Thoracic aorta (tissue), 2 donors: ENCODE results near the gene BICDL2. TPM values are rescaled to one million over a fixed set of nuclear protein-coding genes. Genes with fewer than 3 reads are reported as not detected.

Experiments
- ATAC-seq: fragments of 150-250 bp; one replicate; pipeline ENCODE4 v1.8.0; 2017; ENCODE audit warnings: low read depth; ENCODE audit not compliant: insufficient number of reproducible peaks, low FRiP score
- DNase-seq: peaks from one replicate; pipeline ENCODE4 v3.0.0-alpha.2; 2020; ENCODE audit warnings: low spot score
- H3K27ac ChIP-seq, 2 donors: fragments of 200-600 bp; sonication (generic); 1 replicate in 1 of 2; 2 replicates in 1 of 2; pipeline ENCODE4 v1.5.1; 2016; ENCODE audit warnings: mild to moderate bottlenecking in 2 of 2, moderate library complexity in 2 of 2
- H3K27me3 ChIP-seq: fragments of 200-600 bp; sonication (generic); replicated peaks from 2 replicates; pipeline ENCODE4 v1.6.0; 2016; ENCODE audit warnings: mild to moderate bottlenecking; ENCODE audit not compliant: insufficient read depth
- H3K36me3 ChIP-seq: fragments of 200-600 bp; sonication (generic); one replicate; pipeline ENCODE4 v1.5.1; 2016
- H3K4me1 ChIP-seq, 2 donors: fragments of 200-600 bp; sonication (generic); 1 replicate in 1 of 2; 2 replicates in 1 of 2; pipeline versions ENCODE4 v1.5.1 to v1.6.0; 2016; ENCODE audit warnings: low read depth in 2 of 2, mild to moderate bottlenecking in 1 of 2; ENCODE audit not compliant: control insufficient read depth in 1 of 2
- H3K4me3 ChIP-seq: fragments of 200-600 bp; sonication (generic); 2 replicates; pipeline ENCODE4 v1.5.1; 2016; ENCODE audit warnings: mild to moderate bottlenecking
- H3K9me3 ChIP-seq: fragments of 200-600 bp; sonication (generic); 2 replicates; pipeline ENCODE4 v1.5.1; 2016
- total RNA-seq, 2 donors: library from RNA; depleted of rRNA; stranded (reverse); fragments of >200 nt; gene quantifications; one replicate each; pipeline versions ENCODE4 v1.1.0 to v1.2.3, GENCODE V29; 2016
- TF ChIP-seq, protein P1 (sequence below): fragments of 200-600 bp; sonication (generic); IDR thresholded peaks from one replicate; pipeline ENCODE4 v1.5.1; 2019; ENCODE audit warnings: antibody characterized with exemption

The BICDL2 gene
- total RNA-seq, 2 donors from 2014 or later = 1.1 TPM; not detected in 1

DNA sequence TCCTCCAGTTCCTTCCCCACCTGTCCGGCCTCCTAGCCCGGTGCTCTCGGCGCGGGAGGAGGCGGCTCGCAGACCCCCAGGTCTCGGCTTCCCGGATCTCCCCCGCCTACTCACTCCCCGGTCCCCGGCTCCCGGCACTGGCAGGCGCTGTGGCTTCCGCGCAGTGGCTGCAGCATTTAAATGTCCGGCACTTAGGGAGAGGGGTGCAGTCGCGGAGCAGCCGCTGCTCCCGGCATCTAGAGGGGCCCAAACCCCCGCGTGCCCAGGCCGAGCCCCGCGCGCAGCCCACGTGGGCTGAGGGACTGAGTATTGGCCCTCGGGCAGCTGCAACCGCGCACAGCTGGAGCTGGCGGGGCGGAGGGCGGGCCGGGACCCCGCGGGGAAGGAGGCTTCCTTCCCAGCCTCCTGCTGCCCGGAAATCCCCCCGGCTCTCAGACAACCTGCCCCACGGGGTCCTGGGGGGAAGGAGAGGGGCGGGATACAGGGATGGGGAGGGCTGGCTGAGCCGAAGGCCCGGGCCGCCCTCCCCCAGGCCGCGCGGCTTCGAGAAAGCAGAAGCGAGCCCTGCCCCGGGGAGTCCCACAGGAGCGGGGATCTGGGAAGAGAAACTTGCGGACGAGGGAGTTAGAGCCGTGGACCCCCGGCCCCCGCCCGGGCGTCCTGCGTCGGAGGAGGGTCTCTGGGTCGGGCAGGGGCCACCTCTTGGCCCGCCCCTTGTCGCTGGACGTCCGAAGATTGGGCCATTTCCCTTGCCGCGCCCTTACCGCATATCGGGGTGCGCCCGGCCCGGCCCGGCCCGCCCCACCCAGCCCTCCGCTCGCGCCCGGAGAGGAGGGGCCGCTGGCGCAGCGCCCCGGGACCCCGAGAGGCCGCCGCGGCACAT is 9.3 kb upstream of the BICDL2 start, which contains the start of gene MMP25:
MMP25 (plus strand) TSS at position 804 of the 883 bp plus-strand sequence. CDS start 357 bp downstream, outside the sequence.
- Histone ChIP-seq H3K4me1 (peaks cover 15 to 17% of the 10 kb centered on the region in 2 donors), H3K36me3 (no peaks in the 10 kb centered on the region), H3K27ac (no peak within 1 kb of the TSS), H3K4me3 (peak within 1 kb of the TSS; percentile 76), H3K27me3 (peaks cover 23% of the 10 kb centered on the region), H3K9me3 (no peaks in the 10 kb centered on the region)
- TF ChIP-seq, protein P1, sequence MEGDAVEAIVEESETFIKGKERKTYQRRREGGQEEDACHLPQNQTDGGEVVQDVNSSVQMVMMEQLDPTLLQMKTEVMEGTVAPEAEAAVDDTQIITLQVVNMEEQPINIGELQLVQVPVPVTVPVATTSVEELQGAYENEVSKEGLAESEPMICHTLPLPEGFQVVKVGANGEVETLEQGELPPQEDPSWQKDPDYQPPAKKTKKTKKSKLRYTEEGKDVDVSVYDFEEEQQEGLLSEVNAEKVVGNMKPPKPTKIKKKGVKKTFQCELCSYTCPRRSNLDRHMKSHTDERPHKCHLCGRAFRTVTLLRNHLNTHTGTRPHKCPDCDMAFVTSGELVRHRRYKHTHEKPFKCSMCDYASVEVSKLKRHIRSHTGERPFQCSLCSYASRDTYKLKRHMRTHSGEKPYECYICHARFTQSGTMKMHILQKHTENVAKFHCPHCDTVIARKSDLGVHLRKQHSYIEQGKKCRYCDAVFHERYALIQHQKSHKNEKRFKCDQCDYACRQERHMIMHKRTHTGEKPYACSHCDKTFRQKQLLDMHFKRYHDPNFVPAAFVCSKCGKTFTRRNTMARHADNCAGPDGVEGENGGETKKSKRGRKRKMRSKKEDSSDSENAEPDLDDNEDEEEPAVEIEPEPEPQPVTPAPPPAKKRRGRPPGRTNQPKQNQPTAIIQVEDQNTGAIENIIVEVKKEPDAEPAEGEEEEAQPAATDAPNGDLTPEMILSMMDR = no peak
- DNase-seq (no peak), ATAC-seq (no peak)

DNA sequence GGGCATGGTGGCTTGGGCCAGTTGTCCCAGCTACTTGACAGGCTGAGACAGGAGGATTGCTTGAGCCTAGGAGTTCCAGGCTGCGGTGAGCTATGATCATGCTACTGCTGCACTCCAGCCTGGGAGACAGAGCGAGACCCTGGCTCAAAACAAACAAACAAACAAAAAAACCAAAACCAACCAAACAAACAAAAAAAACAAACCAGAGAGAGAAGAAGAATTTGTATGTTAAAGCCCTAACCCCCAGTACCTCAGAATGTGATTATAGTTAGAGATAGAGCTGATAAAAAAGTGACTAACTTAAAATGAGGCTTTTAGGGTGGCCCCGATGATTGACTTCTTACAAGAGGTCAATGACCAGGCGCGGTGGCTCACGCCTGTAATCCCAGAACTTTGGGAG is 8.0 kb upstream of the BICDL2 start:
- Histone ChIP-seq H3K27me3 (peaks cover 23% of the 10 kb centered on the region), H3K9me3 (no peaks in the 10 kb centered on the region), H3K4me3 (no peak overlapping the region), H3K4me1 (peaks cover 15 to 17% of the 10 kb centered on the region in 2 donors), H3K36me3 (no peaks in the 10 kb centered on the region), H3K27ac (no peak overlapping the region)
- TF ChIP-seq, protein P1 = no peak
- ATAC-seq (no peak), DNase-seq (no peak)

DNA sequence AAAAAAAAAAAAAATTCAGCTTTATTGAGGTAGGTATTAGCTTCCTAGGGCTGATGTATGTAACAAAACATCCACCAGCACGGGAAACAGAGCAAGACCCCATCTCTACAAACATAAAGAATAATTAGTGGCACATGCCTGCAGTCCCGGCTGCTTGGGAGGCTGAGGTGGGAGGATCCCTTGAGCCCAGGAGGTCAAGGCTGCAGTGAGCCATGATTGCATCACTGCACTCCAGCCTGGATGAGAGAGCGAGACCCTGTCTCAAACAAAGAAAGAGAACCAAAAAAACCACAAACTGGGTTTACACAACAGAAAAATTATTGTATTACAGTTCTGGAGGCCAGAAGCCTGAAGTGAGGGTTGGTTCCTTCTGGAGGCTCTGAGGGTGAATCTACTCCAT is 5.6 kb upstream of the BICDL2 start:
- Histone ChIP-seq H3K9me3 (no peaks in the 10 kb centered on the region), H3K4me3 (no peak overlapping the region), H3K4me1 (peaks cover 15 to 17% of the 10 kb centered on the region in 2 donors), H3K27ac (no peak overlapping the region), H3K36me3 (no peaks in the 10 kb centered on the region), H3K27me3 (peaks cover 23% of the 10 kb centered on the region)
- ATAC-seq (no peak), DNase-seq (no peak)
- TF ChIP-seq, protein P1 = no peak

DNA sequence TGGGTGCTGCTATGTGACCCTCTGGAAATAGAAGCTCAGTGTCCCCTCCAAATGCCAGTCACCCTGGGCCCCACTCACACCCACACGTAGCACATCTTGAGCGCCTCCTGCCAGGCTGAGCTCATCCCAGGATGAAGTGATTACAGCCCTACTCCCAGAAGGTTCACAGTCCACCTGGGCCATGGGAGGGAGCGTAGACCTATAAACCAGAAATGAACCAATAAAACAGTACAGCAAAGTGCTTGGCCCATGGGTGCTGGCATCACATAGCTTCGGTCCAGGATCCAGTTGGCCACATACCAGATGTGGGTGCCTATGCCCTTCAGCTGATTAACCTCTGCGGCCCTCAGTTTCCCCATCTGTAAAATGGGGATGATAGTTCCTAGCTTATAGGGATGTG is 2.2 kb upstream of the BICDL2 start:
- H3K9me3 ChIP-seq = no peaks in the 10 kb centered on the region
- no peak overlapping the region for H3K4me3 ChIP-seq
- ATAC-seq (no peak), DNase-seq (no peak)
- no peak overlapping the region for H3K27ac ChIP-seq
- TF ChIP-seq, protein P1 = no peak
- H3K36me3 ChIP-seq = no peaks in the 10 kb centered on the region
- H3K4me1 ChIP-seq = peaks cover 0 to 6% of the 10 kb centered on the region in 2 donors
- peaks cover 8% of the 10 kb centered on the region for H3K27me3 ChIP-seq

DNA sequence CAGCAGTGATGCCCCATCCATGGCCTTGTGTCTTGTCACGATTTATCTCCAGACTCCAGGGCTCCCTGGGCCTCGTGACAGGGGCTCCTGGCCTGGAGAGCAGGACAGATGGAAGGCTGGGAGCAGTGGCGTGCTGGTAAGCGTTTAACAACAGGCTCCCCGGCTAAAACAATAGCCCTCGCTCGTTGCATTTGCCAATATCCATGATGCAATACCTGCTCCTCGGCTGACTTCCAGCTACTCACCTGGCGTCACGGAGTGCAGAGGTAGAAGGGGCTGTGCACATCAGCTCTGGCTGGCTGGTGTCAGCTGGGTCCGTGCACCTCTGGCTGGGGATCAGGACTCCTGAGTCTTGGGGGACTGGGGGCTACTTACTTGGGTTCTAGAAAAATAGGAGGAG is 1.5 kb upstream of the BICDL2 start:
- ATAC-seq = no peak
- TF ChIP-seq, protein P1 = no peak
- Histone ChIP-seq H3K27me3 (peaks cover 8% of the 10 kb centered on the region), H3K27ac (no peak overlapping the region), H3K4me3 (no peak overlapping the region), H3K36me3 (no peaks in the 10 kb centered on the region), H3K9me3 (no peaks in the 10 kb centered on the region), H3K4me1 (peaks cover 0 to 6% of the 10 kb centered on the region in 2 donors)
- no peak for DNase-seq
